Measurements from ENCODE around the gene SYNE4. TPM values are rescaled to one million over a fixed set of nuclear protein-coding genes. Genes with fewer than 3 reads are reported as not detected.

SYNE4 gene
- total and polyA plus RNA-seq, 2 of the 13 experiments (the other 11 are each of a cell fraction or from before 2014, with no cell fraction given) = 13.7 to 23.0 TPM

GRCh38 chr19:36008336-36008978 lies at the start of gene SYNE4 (continued):
- no peak for TF ChIP-seq AFF4 (CRISPR knock-in tag; IDR thresholded peaks at IDR 0.05)
- TF ChIP-seq CSRNP1 (CRISPR knock-in tag; IDR thresholded peaks at IDR 0.05) = no peak; the same call in 1 of the 2 replicates
- TF ChIP-seq ZNF142 (CRISPR knock-in tag; IDR thresholded peaks at IDR 0.05) = peak; percentile 42; the same call in 1 of the 2 replicates
- TF ChIP-seq PHF8 (CRISPR knock-in tag; IDR thresholded peaks at IDR 0.05) = peak; percentile 86
- TF ChIP-seq ZIK1 (CRISPR knock-in tag; IDR thresholded peaks at IDR 0.05; ENCODE audit: borderline replicate concordance, low read depth) = 0 out of 2 replicates have a peak, but pooled peaks have one; percentile 47
- TF ChIP-seq ETV6 (CRISPR knock-in tag; conservative IDR thresholded peaks at IDR 0.05) = no peak
- TF ChIP-seq ZBTB7A (CRISPR knock-in tag; IDR thresholded peaks at IDR 0.05) = 0 out of 2 replicates have a peak, but pooled peaks have one; percentile 43
- no peak for TF ChIP-seq ZNF567 (CRISPR knock-in tag; IDR thresholded peaks at IDR 0.05; ENCODE audit: borderline replicate concordance)
- TF ChIP-seq ATF6 (CRISPR knock-in tag; conservative IDR thresholded peaks at IDR 0.05) = no peak
- no peak for TF ChIP-seq KDM4B (CRISPR knock-in tag; IDR thresholded peaks at IDR 0.05)
- no peak for TF ChIP-seq ZNF670 (CRISPR knock-in tag; IDR thresholded peaks at IDR 0.05; ENCODE audit: borderline replicate concordance)
- TF ChIP-seq HMG20B (CRISPR knock-in tag; conservative IDR thresholded peaks at IDR 0.05) = 0 out of 2 replicates have a peak, but pooled peaks have one; percentile 13
- peak; percentile 78; the same call in 1 of the 2 replicates for TF ChIP-seq BRD4 (CRISPR knock-in tag; IDR thresholded peaks at IDR 0.05)
- no peak for TF ChIP-seq JARID2 (CRISPR knock-in tag; IDR thresholded peaks at IDR 0.05; ENCODE audit: insufficient replicate concordance)
- no peak for TF ChIP-seq MAFF (IDR thresholded peaks at IDR 0.05; ENCODE audit: low read depth, low read length)
- no peak for TF ChIP-seq ZFP36L2 (CRISPR knock-in tag; IDR thresholded peaks at IDR 0.05)

Data from HepG2 (cell line).